Prostate gland (tissue), 2 donors: ENCODE data around the gene PIGQ. TPM values are rescaled to one million over a fixed set of nuclear protein-coding genes. Genes with fewer than 3 reads are reported as not detected.

Experiments
- DNase-seq: peaks from one replicate; pipeline ENCODE4 v3.0.0-alpha.2; 2019; ENCODE audit warnings: low spot score
- H3K27ac ChIP-seq, 2 donors: fragments of 200-600 bp; sonication (generic); 2 replicates each; pipeline ENCODE4 v1.5.1; 2017 to 2019
- H3K27me3 ChIP-seq: fragments of 200-600 bp; sonication (generic); replicated peaks from 2 replicates; pipeline ENCODE4 v1.5.1; 2019; ENCODE audit not compliant: insufficient read depth
- H3K36me3 ChIP-seq, 2 donors: fragments of 200-600 bp; sonication (generic); 1 replicate in 1 of 2; 2 replicates in 1 of 2; pipeline versions ENCODE4 v1.5.1 to v1.8.1; 2017 to 2019
- H3K4me1 ChIP-seq: fragments of 200-600 bp; sonication (generic); replicated peaks from 2 replicates; pipeline ENCODE4 v1.5.1; 2019
- H3K4me3 ChIP-seq, 2 donors: fragments of 200-600 bp; sonication (generic); 2 replicates each; pipeline ENCODE4 v1.5.1; 2017 to 2019
- H3K9me3 ChIP-seq: fragments of 200-600 bp; sonication (generic); 2 replicates; pipeline ENCODE4 v1.5.1; 2017
- POLR2A ChIP-seq: fragments of 450-650 bp; IDR thresholded peaks from one replicate; pipeline ENCODE4 v1.6.1; 2016; ENCODE audit warnings: antibody characterized with exemption, mild to moderate bottlenecking
- POLR2AphosphoS5 ChIP-seq: sonication (generic); formaldehyde crosslinking; IDR thresholded peaks from one replicate; pipeline ENCODE4 v1.6.1; 2017; ENCODE audit warnings: antibody characterized with exemption
- WGBS: methylation state at CpG from one replicate; pipeline ENCODE4 v1.1.5; 2018; 5-methylcytosine and 5-hydroxymethylcytosine counted together
- intact Hi-C: fragments of 100-400 bp; cut with DNase I; formaldehyde crosslinking; loops from one replicate; pipeline ENCODE4 v1.14.2; 2022
- total RNA-seq, 2 donors: library from RNA; depleted of rRNA; stranded (reverse); fragments of >200 nt; gene quantifications; one replicate each; pipeline ENCODE4 v1.1.0, GENCODE V29; 2016
- TF ChIP-seq, protein P1 (sequence below), 4 experiments: fragments of 200-600 bp in 2 of 4; fragments of 450-650 bp in 2 of 4; sonication (generic) in 2 of 4; IDR thresholded peaks; 1 replicate in 3 of 4; 2 replicates in 1 of 4; pipeline ENCODE4 v1.5.1; 2016 to 2019; ENCODE audit warnings: antibody characterized with exemption in 4 of 4, mild to moderate bottlenecking in 2 of 4, moderate library complexity in 2 of 4

PIGQ gene
- total RNA-seq, 2 donors from 2014 or later = 70.1 to 85.8 TPM

DNA sequence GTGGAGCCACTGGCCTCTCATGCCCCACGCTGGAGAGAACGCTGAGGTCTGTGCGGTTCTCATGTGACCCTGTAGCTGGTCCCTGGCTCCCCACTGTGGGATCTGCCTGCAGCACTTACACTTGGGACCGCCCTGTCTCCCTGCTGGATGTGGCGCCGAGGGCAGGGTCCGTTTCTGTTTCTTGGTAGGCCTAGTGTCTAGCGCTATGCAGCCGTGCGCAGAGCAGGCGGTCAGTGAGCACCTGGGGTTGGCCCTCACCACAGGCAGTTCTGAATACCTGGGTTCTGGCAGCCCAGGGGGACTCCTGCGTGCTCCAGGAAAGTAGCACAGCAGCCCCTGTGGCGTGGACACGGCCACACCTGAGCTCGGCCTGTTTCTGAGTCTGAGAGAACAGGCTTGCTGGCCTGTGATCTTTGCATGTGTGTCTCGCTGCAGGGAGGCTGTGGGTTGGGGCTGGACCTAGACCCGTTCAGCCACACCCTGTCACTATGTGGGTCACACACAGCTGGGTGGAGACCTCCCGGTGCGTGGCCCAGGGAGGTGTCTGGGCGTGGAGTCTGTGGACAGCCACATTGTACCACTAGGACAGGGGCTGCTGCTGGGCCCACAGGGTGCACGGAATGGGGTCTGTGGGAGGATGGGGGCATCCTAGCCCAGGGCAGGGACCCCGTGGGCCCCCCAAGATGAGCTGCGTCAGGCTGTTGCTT, 39.5 kb upstream of the PIGQ start:
- intact Hi-C loops = no loop called here
- WGBS = 92% methylated on average over 23 of the region's 23 CpGs
- Histone ChIP-seq H3K9me3 (no peaks in the 10 kb centered on the region), H3K36me3 (no peaks in the 10 kb centered on the region), H3K4me1 (peaks cover 25% of the 10 kb centered on the region), H3K27me3 (no peaks in the 10 kb centered on the region), H3K4me3 (no peak overlapping the region), H3K27ac (no peak overlapping the region)
- no peak for DNase-seq
- TF ChIP-seq, protein P1, sequence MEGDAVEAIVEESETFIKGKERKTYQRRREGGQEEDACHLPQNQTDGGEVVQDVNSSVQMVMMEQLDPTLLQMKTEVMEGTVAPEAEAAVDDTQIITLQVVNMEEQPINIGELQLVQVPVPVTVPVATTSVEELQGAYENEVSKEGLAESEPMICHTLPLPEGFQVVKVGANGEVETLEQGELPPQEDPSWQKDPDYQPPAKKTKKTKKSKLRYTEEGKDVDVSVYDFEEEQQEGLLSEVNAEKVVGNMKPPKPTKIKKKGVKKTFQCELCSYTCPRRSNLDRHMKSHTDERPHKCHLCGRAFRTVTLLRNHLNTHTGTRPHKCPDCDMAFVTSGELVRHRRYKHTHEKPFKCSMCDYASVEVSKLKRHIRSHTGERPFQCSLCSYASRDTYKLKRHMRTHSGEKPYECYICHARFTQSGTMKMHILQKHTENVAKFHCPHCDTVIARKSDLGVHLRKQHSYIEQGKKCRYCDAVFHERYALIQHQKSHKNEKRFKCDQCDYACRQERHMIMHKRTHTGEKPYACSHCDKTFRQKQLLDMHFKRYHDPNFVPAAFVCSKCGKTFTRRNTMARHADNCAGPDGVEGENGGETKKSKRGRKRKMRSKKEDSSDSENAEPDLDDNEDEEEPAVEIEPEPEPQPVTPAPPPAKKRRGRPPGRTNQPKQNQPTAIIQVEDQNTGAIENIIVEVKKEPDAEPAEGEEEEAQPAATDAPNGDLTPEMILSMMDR (IDR thresholded peaks at IDR 0.05) = no peak
- TF ChIP-seq POLR2A (no peak), POLR2AphosphoS5 (no peak)

DNA sequence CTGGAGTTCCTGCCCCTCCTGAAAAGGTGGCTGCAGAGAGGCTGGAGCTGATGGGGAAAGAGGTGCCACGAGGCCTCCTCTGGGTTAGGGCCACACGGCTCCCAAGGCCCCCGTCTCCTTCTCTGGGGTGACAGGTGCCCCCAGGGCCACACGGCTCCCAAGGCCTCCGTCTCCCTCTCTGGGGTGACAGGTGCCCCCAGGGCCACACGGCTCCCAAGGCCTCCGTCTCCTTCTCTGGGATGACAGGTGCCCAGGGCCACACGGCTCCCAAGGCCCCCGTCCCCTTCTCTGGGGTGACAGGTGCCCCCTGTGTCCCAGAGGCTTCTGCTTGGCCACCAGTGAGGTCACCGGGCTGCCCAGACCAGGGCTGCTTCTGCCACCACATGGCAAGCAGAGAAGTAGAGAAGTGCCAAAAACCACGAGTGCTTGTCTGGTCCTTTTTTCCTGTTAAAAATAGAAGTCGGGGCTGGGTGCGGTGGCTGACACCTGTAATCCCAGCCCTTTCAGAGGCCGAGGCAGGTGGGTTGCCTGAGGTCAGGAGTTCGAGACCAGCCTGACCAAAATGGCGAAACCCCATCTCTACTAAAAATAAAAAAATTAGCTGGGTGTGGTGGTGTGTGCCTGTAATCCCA, 38.2 kb upstream of the PIGQ start:
- no peaks in the 10 kb centered on the region for H3K9me3 ChIP-seq
- no peak overlapping the region for H3K27ac ChIP-seq
- H3K4me1 ChIP-seq = peaks cover 12% of the 10 kb centered on the region
- TF ChIP-seq POLR2AphosphoS5 = no peak
- no peak for TF ChIP-seq POLR2A
- TF ChIP-seq, protein P1 (IDR thresholded peaks at IDR 0.05) = no peak
- DNase-seq = no peak
- 93% methylated on average over 15 of the region's 16 CpGs for WGBS
- no peaks in the 10 kb centered on the region for H3K36me3 ChIP-seq
- intact Hi-C loops = no loop called here
- H3K27me3 ChIP-seq = no peaks in the 10 kb centered on the region
- H3K4me3 ChIP-seq = no peak overlapping the region

DNA sequence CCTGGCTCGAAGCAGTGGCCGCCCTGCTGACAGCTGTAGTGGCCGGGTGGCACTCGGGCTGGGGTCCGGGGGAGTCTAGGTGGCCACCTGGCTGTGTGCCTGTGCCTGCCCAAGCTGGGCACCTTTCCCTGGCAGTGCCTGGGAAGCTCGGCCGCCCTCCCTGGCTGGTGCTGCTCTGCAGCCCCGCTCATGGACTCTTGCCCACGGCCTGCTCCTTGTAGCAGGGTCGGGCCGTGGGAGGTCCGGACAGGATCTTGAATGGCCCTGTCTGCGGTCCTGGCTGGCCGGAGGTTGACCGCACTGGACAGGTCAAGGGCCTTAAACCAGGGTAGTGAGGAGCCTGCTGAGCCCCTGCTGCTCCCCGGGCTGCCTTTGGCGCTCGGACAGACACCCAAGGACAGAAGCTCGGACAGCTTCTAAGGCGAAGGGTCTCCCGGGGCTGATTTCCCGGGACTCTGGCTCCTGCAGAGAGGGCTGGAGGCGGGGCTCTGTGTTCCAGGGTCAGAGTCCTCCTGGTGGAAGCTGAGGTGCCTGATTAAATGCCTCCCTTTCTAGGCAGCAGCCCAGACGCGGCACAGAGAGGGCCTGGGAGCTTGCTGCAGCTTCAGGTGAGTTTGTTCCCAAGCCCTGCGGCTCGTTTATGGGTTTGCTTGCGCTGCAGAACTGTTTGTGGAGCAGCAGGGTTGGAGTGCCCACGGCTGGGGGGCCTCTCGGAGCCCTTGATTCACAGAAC, 36.2 kb upstream of the PIGQ start:
- no peak for DNase-seq
- WGBS = 77% methylated on average over 30 of the region's 30 CpGs
- H3K9me3 ChIP-seq = no peaks in the 10 kb centered on the region
- peaks cover 12% of the 10 kb centered on the region for H3K4me1 ChIP-seq
- H3K36me3 ChIP-seq = no peaks in the 10 kb centered on the region
- H3K4me3 ChIP-seq = no peak overlapping the region
- no peaks in the 10 kb centered on the region for H3K27me3 ChIP-seq
- TF ChIP-seq, protein P1 (IDR thresholded peaks at IDR 0.05) = no peak
- TF ChIP-seq POLR2AphosphoS5 (no peak), POLR2A (no peak)
- intact Hi-C loops = no loop called here
- no peak overlapping the region for H3K27ac ChIP-seq

DNA sequence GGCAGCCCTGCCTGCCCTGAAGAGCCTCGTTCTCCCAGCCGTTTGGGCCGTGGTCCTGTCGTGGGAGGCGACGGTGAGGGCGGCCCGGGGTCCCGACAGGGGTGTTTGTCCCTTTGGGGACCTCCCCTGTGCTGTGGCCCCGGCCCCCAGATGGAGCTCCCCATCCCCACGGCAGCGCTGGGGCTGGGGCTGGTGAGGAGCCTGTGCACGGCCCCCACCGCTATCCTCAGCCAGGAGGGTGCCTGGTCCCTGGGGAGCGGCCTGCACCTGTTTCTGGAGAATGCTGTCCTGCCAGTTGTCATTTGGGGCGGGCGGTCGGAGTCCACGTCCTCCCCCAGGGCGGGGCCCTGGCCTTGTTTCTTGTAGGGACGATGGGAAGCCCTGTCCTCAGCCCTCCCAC, 35.6 kb upstream of the PIGQ start:
- no peaks in the 10 kb centered on the region for H3K27me3 ChIP-seq
- no peak for DNase-seq
- no peak for TF ChIP-seq POLR2AphosphoS5
- no peak for TF ChIP-seq POLR2A
- TF ChIP-seq, protein P1 (IDR thresholded peaks at IDR 0.05) = no peak
- H3K4me3 ChIP-seq = no peak overlapping the region
- peaks cover 8% of the 10 kb centered on the region for H3K4me1 ChIP-seq
- no peaks in the 10 kb centered on the region for H3K36me3 ChIP-seq
- no peaks in the 10 kb centered on the region for H3K9me3 ChIP-seq
- no peak overlapping the region for H3K27ac ChIP-seq
- intact Hi-C loops = no loop called here
- WGBS = 66% methylated on average over 19 of the region's 21 CpGs
